Ishikawa (cell line): Measurements from ENCODE around the gene PRR5L.

ENCODE experiments used
- CEBPB ChIP-seq: IDR thresholded peaks from 2 replicates; pipeline ENCODE4 v1.6.1; 2012
- CREB1 ChIP-seq: IDR thresholded peaks from 2 replicates; pipeline ENCODE4 v1.6.1; 2012; ENCODE audit warnings: low read depth
- EGR1 ChIP-seq: IDR thresholded peaks from 2 replicates; pipeline ENCODE4 v1.6.1; 2012
- EP300 ChIP-seq: IDR thresholded peaks from 2 replicates; pipeline ENCODE4 v1.6.1; 2012; ENCODE audit warnings: borderline replicate concordance
- FOXM1 ChIP-seq: IDR thresholded peaks from 2 replicates; pipeline ENCODE4 v1.6.1; 2012; ENCODE audit warnings: low read depth, borderline replicate concordance
- MAX ChIP-seq: IDR thresholded peaks from 2 replicates; pipeline ENCODE4 v1.6.1; 2012
- NFIC ChIP-seq: IDR thresholded peaks from 2 replicates; pipeline ENCODE4 v1.6.1; 2012
- RAD21 ChIP-seq: IDR thresholded peaks from 2 replicates; pipeline ENCODE4 v1.6.1; 2012; ENCODE audit warnings: low read depth
- REST ChIP-seq: IDR thresholded peaks from 2 replicates; pipeline ENCODE4 v1.6.1; 2012; ENCODE audit warnings: low read depth, mild to moderate bottlenecking
- TAF1 ChIP-seq: IDR thresholded peaks from 2 replicates; pipeline ENCODE4 v1.6.1; 2012; ENCODE audit warnings: low read depth, mild to moderate bottlenecking
- TCF12 ChIP-seq: IDR thresholded peaks from 2 replicates; pipeline ENCODE4 v1.6.1; 2012; ENCODE audit warnings: low read depth
- TEAD4 ChIP-seq: IDR thresholded peaks from 2 replicates; pipeline ENCODE4 v1.6.1; 2012
- USF1 ChIP-seq: IDR thresholded peaks from 2 replicates; pipeline ENCODE4 v1.6.1; 2012
- YY1 ChIP-seq: IDR thresholded peaks from 2 replicates; pipeline ENCODE4 v1.6.1; 2012; ENCODE audit warnings: low read depth
- ZBTB7A ChIP-seq: IDR thresholded peaks from 2 replicates; pipeline ENCODE4 v1.6.1; 2012; ENCODE audit warnings: low read depth

PRR5L gene

GRCh38 chr11:36449561-36450096 lies 153.5 kb downstream of the PRR5L start:
- TF ChIP-seq TEAD4, result no peak
- TF ChIP-seq REST, result no peak
- TF ChIP-seq CREB1, result no peak
- no peak for TF ChIP-seq MAX
- TF ChIP-seq CEBPB, result no peak
- no peak for TF ChIP-seq EGR1
- TF ChIP-seq ZBTB7A, result no peak
- TF ChIP-seq TCF12, result no peak
- no peak for TF ChIP-seq NFIC
- TF ChIP-seq EP300, result no peak
- no peak for TF ChIP-seq RAD21

GRCh38 chr11:36450110-36450572 lies 154.1 kb downstream of the PRR5L start:
- TF ChIP-seq CEBPB (no peak), FOXM1 (no peak), TAF1 (no peak), RAD21 (no peak), EP300 (no peak), CREB1 (no peak), YY1 (no peak), REST (no peak)

- no peak for TF ChIP-seq REST
- no peak for TF ChIP-seq NFIC
- no peak for TF ChIP-seq TCF12
- no peak for TF ChIP-seq CREB1
- TF ChIP-seq RAD21, result no peak
- no peak for TF ChIP-seq YY1
- TF ChIP-seq TEAD4, result no peak
- no peak for TF ChIP-seq TAF1
- TF ChIP-seq EP300, result no peak
- no peak for TF ChIP-seq USF1
Measured at GRCh38 chr11:36451045-36451444, 155.0 kb downstream of the PRR5L start.

GRCh38 chr11:36451681-36452080 lies 155.6 kb downstream of the PRR5L start:
- no peak for TF ChIP-seq NFIC
- no peak for TF ChIP-seq YY1
- TF ChIP-seq EP300, result no peak

GRCh38 chr11:36452236-36452940 lies 156.3 kb downstream of the PRR5L start:
- no peak for TF ChIP-seq CEBPB
- TF ChIP-seq TEAD4, result no peak
- no peak for TF ChIP-seq EGR1
- TF ChIP-seq EP300, result no peak
- no peak for TF ChIP-seq REST
- TF ChIP-seq MAX, result no peak
- TF ChIP-seq TAF1, result no peak
- no peak for TF ChIP-seq TCF12
